ENCODE results near the gene TMEM205. TPM values are rescaled to one million over a fixed set of nuclear protein-coding genes. Genes with fewer than 3 reads are reported as not detected.

The TMEM205 gene
- total RNA-seq, 1 donor from 2014 or later = 74.6 TPM

- no peak for TF ChIP-seq CTCF (IDR thresholded peaks at IDR 0.05)
- Histone ChIP-seq H3K27ac (no peak overlapping the region), H3K36me3 (no peaks in the 10 kb centered on the region), H3K4me1 (no peaks in the 10 kb centered on the region), H3K9me3 (no peaks in the 10 kb centered on the region), H3K27me3 (no peaks in the 10 kb centered on the region), H3K4me3 (no peak overlapping the region)
- ATAC-seq (no peak), DNase-seq (no peak)
- intact Hi-C loops (cut with DNase I) = no loop called here
Measured at GRCh38 chr19:11304936-11305335, 41.1 kb downstream of the TMEM205 start.

- Histone ChIP-seq H3K4me3 (no peak overlapping the region), H3K36me3 (no peaks in the 10 kb centered on the region), H3K27me3 (no peaks in the 10 kb centered on the region), H3K9me3 (no peaks in the 10 kb centered on the region), H3K27ac (no peak overlapping the region), H3K4me1 (no peaks in the 10 kb centered on the region)
- intact Hi-C loops (cut with DNase I) = no loop called here
- TF ChIP-seq CTCF (IDR thresholded peaks at IDR 0.05) = no peak
- DNase-seq = no peak
- no peak for ATAC-seq
Measured at GRCh38 chr19:11300811-11301120, 45.3 kb downstream of the TMEM205 start.

- no peaks in the 10 kb centered on the region for H3K4me1 ChIP-seq
- no peaks in the 10 kb centered on the region for H3K27me3 ChIP-seq
- no peaks in the 10 kb centered on the region for H3K9me3 ChIP-seq
- H3K36me3 ChIP-seq = no peaks in the 10 kb centered on the region
- ATAC-seq (peak; percentile 54), DNase-seq (no peak)
- no peak for TF ChIP-seq CTCF (IDR thresholded peaks at IDR 0.05)
- intact Hi-C loops (cut with DNase I) = no loop called here
- H3K27ac ChIP-seq = no peak overlapping the region
- H3K4me3 ChIP-seq = no peak overlapping the region
Measured at GRCh38 chr19:11299946-11300810, 45.9 kb downstream of the TMEM205 start.

- peaks cover 5% of the 10 kb centered on the region for H3K4me1 ChIP-seq
- TF ChIP-seq CTCF (IDR thresholded peaks at IDR 0.05) = no peak
- no peak overlapping the region for H3K4me3 ChIP-seq
- no peaks in the 10 kb centered on the region for H3K36me3 ChIP-seq
- no peak for DNase-seq
- intact Hi-C loops (cut with DNase I) = no loop called here
- no peak for ATAC-seq
- no peaks in the 10 kb centered on the region for H3K27me3 ChIP-seq
- H3K27ac ChIP-seq = no peak overlapping the region
- H3K9me3 ChIP-seq = no peaks in the 10 kb centered on the region
Measured at GRCh38 chr19:11296264-11296663, 49.8 kb downstream of the TMEM205 start.

- H3K27ac ChIP-seq = no peak within 1 kb of the TSS
- no peak for TF ChIP-seq CTCF (IDR thresholded peaks at IDR 0.05)
- H3K27me3 ChIP-seq = no peaks in the 10 kb centered on the region
- no peaks in the 10 kb centered on the region for H3K9me3 ChIP-seq
- no peak for ATAC-seq
- intact Hi-C loops (cut with DNase I) = no loop called here
- H3K4me3 ChIP-seq = no peak within 1 kb of the TSS
- peaks cover 5% of the 10 kb centered on the region for H3K4me1 ChIP-seq
- no peaks in the 10 kb centered on the region for H3K36me3 ChIP-seq
- DNase-seq = no peak
Measured at GRCh38 chr19:11295665-11296245, 50.3 kb downstream of the TMEM205 start, which contains the start of gene TSPAN16. TSS of gene TSPAN16 (plus strand) at chr19:11296160. CDS start at chr19:11296298, 138 bp downstream.

All from upper lobe of right lung (tissue), 1 donor.